ENCODE data around the gene TRPV5. TPM values are rescaled to one million over a fixed set of nuclear protein-coding genes. Genes with fewer than 3 reads are reported as not detected.

The TRPV5 gene
- total RNA-seq, 1 donor from 2014 or later, result not detected

DNA sequence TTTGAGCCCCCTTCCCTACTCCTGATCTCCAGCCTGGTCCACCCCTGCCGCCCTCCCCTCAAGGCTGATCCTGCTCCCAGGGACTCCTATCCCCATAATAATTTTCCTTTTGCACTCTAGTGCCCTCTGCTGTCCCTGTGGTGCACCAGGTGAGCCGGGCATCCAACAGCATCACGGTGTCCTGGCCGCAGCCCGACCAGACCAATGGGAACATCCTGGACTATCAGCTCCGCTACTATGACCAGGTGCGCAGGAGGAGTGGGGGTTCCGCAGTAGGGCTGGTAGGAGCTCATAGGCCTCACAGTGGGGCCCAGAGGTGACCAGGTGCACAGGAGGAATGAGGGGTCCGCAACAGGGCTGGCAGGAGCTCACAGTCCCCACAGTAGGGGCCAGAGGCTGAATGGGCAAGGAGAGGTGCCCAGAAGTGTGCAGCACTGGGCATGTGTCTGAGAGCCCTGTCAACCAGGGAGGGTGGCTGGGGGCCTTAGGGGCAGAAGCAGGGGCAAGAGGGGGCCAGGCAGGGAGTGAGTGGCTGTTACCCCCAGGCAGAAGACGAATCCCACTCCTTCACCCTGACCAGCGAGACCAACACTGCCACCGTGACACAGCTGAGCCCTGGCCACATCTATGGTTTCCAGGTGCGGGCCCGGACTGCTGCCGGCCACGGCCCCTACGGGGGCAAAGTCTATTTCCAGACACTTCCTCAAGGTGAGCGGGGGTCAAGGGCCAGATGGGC, 67.0 kb downstream of the TRPV5 start:
- Mint-ChIP-seq H3K36me3 (ENCODE audit: unreplicated experiment) (no peaks in the 10 kb centered on the region), H3K4me3 (ENCODE audit: unreplicated experiment) (no peak overlapping the region), H3K27me3 (ENCODE audit: unreplicated experiment) (peaks cover 1% of the 10 kb centered on the region), H3K9me3 (ENCODE audit: unreplicated experiment) (no peaks in the 10 kb centered on the region), H3K4me1 (ENCODE audit: unreplicated experiment) (no peaks in the 10 kb centered on the region), H3K27ac (ENCODE audit: unreplicated experiment) (no peak overlapping the region)
- TF ChIP-seq, protein P1, sequence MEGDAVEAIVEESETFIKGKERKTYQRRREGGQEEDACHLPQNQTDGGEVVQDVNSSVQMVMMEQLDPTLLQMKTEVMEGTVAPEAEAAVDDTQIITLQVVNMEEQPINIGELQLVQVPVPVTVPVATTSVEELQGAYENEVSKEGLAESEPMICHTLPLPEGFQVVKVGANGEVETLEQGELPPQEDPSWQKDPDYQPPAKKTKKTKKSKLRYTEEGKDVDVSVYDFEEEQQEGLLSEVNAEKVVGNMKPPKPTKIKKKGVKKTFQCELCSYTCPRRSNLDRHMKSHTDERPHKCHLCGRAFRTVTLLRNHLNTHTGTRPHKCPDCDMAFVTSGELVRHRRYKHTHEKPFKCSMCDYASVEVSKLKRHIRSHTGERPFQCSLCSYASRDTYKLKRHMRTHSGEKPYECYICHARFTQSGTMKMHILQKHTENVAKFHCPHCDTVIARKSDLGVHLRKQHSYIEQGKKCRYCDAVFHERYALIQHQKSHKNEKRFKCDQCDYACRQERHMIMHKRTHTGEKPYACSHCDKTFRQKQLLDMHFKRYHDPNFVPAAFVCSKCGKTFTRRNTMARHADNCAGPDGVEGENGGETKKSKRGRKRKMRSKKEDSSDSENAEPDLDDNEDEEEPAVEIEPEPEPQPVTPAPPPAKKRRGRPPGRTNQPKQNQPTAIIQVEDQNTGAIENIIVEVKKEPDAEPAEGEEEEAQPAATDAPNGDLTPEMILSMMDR (IDR thresholded peaks at IDR 0.05), result peak; percentile 43
- DNase-seq (ENCODE audit: extremely low spot score, unreplicated experiment), result no peak

DNA sequence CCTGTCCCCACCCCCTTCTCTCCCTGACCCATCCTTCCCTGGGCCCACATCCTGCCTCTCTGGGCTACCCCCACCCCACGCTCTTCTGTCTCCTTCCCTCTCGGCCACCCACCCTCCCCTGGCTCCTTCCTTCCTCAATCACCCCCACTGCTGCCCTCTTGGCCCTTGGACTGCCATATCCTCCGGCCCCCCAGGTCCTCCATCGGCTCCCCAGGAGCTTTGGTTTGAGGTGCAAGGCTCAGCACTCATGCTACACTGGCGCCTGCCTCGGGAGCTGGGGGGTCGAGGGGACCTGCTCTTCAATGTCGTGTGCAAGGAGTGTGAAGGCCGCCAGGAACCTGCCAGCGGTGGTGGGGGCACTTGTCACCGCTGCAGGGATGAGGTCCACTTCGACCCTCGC, 67.8 kb downstream of the TRPV5 start:
- no peak for DNase-seq (ENCODE audit: extremely low spot score, unreplicated experiment)
- Mint-ChIP-seq H3K4me3 (ENCODE audit: unreplicated experiment) (no peak overlapping the region), H3K4me1 (ENCODE audit: unreplicated experiment) (no peaks in the 10 kb centered on the region), H3K36me3 (ENCODE audit: unreplicated experiment) (no peaks in the 10 kb centered on the region), H3K9me3 (ENCODE audit: unreplicated experiment) (no peaks in the 10 kb centered on the region), H3K27ac (ENCODE audit: unreplicated experiment) (no peak overlapping the region), H3K27me3 (ENCODE audit: unreplicated experiment) (peaks cover 5% of the 10 kb centered on the region)
- TF ChIP-seq, protein P1 (IDR thresholded peaks at IDR 0.05), result no peak

DNA sequence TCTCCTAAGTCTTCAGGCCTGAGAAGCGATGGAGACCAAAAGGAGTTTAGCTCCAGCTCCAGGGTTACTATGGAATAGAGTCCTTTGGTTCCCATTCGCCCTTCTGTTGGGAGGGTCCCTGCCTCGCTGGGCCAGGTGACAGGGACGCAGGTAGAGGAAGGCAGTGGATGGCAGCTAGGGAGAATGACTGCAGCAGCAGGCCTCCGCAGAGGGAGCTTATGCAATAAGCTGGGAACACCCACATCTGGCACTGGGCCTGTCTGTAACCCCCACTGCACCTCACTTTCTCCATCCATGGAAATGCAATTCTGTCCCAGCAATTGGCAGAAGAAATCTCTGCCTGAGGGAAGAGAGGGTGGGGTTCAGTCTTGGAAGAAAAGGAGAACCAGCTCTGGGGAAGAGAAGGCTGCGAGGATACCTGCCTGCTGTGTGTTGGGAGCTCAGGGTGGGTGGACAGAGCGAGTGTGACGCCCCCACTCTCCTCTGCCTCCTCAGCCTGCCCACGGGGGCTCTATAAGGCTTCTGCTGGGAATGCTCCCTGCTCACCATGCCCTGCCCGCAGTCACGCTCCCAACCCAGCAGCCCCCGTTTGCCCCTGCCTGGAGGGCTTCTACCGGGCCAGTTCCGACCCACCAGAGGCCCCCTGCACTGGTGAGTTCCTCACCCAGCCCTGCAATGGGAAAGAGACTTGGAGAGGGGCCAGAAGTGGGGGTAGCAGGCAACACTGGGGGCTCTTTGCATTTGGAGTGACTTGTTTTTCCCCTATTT, 68.4 kb downstream of the TRPV5 start:
- Mint-ChIP-seq H3K27me3 (ENCODE audit: unreplicated experiment) (peaks cover 11% of the 10 kb centered on the region), H3K27ac (ENCODE audit: unreplicated experiment) (no peak overlapping the region)
- no peak for DNase-seq (ENCODE audit: extremely low spot score, unreplicated experiment)

DNA sequence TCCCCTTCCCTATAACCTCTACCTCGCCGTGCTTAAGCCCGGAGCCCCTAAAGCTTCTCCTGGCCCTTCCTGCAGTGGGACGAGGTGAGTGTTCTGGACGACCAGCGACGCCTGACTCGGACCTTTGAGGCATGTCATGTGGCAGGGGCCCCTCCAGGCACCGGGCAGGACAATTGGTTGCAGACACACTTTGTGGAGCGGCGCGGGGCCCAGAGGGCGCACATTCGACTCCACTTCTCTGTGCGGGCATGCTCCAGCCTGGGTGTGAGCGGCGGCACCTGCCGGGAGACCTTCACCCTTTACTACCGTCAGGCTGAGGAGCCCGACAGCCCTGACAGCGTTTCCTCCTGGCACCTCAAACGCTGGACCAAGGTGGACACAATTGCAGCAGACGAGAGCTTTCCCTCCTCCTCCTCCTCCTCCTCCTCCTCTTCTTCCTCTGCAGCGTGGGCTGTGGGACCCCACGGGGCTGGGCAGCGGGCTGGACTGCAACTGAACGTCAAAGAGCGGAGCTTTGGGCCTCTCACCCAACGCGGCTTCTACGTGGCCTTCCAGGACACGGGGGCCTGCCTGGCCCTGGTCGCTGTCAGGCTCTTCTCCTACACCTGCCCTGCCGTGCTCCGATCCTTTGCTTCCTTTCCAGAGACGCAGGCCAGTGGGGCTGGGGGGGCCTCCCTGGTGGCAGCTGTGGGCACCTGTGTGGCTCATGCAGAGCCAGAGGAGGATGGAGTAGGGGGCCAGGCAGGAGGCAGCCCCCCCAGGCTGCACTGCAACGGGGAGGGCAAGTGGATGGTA, 69.5 kb downstream of the TRPV5 start:
- Mint-ChIP-seq H3K27me3 (ENCODE audit: unreplicated experiment) (peaks cover 16% of the 10 kb centered on the region), H3K36me3 (ENCODE audit: unreplicated experiment) (no peaks in the 10 kb centered on the region), H3K4me3 (ENCODE audit: unreplicated experiment) (no peak overlapping the region), H3K27ac (ENCODE audit: unreplicated experiment) (no peak overlapping the region), H3K4me1 (ENCODE audit: unreplicated experiment) (peaks cover 2% of the 10 kb centered on the region), H3K9me3 (ENCODE audit: unreplicated experiment) (no peaks in the 10 kb centered on the region)
- DNase-seq (ENCODE audit: extremely low spot score, unreplicated experiment), result peak; percentile 84
- TF ChIP-seq, protein P1 (IDR thresholded peaks at IDR 0.05), result no peak

More for the DNA sequence above, 68.4 kb downstream of the TRPV5 start:
- Mint-ChIP-seq H3K4me1 (ENCODE audit: unreplicated experiment) (no peaks in the 10 kb centered on the region), H3K9me3 (ENCODE audit: unreplicated experiment) (no peaks in the 10 kb centered on the region), H3K36me3 (ENCODE audit: unreplicated experiment) (no peaks in the 10 kb centered on the region), H3K4me3 (ENCODE audit: unreplicated experiment) (no peak overlapping the region)
- TF ChIP-seq, protein P1 (IDR thresholded peaks at IDR 0.05), result no peak
